Measurements from ENCODE around the gene SH3D21.

GRCh38 chr1:36359911-36360550 lies 53.9 kb downstream of the SH3D21 start:
- TF ChIP-seq CTCF (IDR thresholded peaks at IDR 0.05) (no peak), POLR2A (IDR thresholded peaks at IDR 0.05) (no peak), POLR2AphosphoS5 (IDR thresholded peaks at IDR 0.05) (no peak)

All from transverse colon (tissue), 4 donors.